A673 (cell line): ENCODE measurements around the gene CFAP161. TPM values are rescaled to one million over a fixed set of nuclear protein-coding genes. Genes with fewer than 3 reads are reported as not detected.

Experiments used
- BruUV-seq: library from RNA; stranded (reverse); fragments of 400-500 nt; replicated peaks from 2 replicates; lab custom pipeline; 2021; lab: Mats Ljungman, UMichigan
- CTCF ChIA-PET: fragments of 300-600 bp; sonication (Branson Sonifier 250); formaldehyde crosslinking; loops from one replicate; lab custom pipeline; 2022; ENCODE audit warnings: antibody characterized with exemption; lab: Charles Lee
- POLR2A ChIA-PET: fragments of 300-600 bp; sonication (Branson Sonifier 250); formaldehyde crosslinking; loops from one replicate; lab custom pipeline; 2022; ENCODE audit warnings: antibody characterized with exemption; ENCODE audit not compliant: low non-redundant PET; lab: Charles Lee
- DNase-seq: peaks from one replicate; pipeline ENCODE4 v3.0.0-alpha.2; 2015; ENCODE audit warnings: low spot score
- H3K27ac ChIP-seq: fragments of 200-600 bp; sonication (generic); 2 replicates; pipeline ENCODE4 v1.5.1; 2016; ENCODE audit warnings: mixed run types, low read depth, mild to moderate bottlenecking, mixed read lengths, antibody characterized with exemption, low read length; ENCODE audit not compliant: poor library complexity, severe bottlenecking
- H3K27me3 ChIP-seq: fragments of 200-600 bp; sonication (generic); replicated peaks from 2 replicates; pipeline ENCODE4 v1.6.1; 2017; ENCODE audit warnings: mixed run types, low read depth, mild to moderate bottlenecking, mixed read lengths, antibody characterized with exemption, low read length; ENCODE audit not compliant: insufficient read depth, poor library complexity
- H3K36me3 ChIP-seq: fragments of 200-600 bp; sonication (generic); 2 replicates; pipeline ENCODE4 v1.6.1; 2016; ENCODE audit warnings: mixed run types, mild to moderate bottlenecking, mixed read lengths, antibody characterized with exemption, low read length; ENCODE audit not compliant: insufficient read depth, poor library complexity, severe bottlenecking
- H3K4me1 ChIP-seq: fragments of 200-600 bp; sonication (generic); 2 replicates; pipeline ENCODE4 v1.6.1; 2017; ENCODE audit warnings: mixed run types, mild to moderate bottlenecking, mixed read lengths, antibody characterized with exemption, low read length; ENCODE audit not compliant: insufficient read depth, poor library complexity, severe bottlenecking
- H3K4me3 ChIP-seq: fragments of 200-600 bp; sonication (generic); 2 replicates; pipeline ENCODE4 v1.5.1; 2016; ENCODE audit warnings: low read depth, mixed run types, mild to moderate bottlenecking, mixed read lengths, low read length; ENCODE audit not compliant: poor library complexity, severe bottlenecking
- H3K9me3 ChIP-seq: fragments of 200-600 bp; sonication (generic); 2 replicates; pipeline ENCODE4 v1.6.1; 2016; ENCODE audit warnings: mixed run types, low read depth, mild to moderate bottlenecking, mixed read lengths, antibody characterized with exemption, low read length; ENCODE audit not compliant: poor library complexity, severe bottlenecking
- CTCF ChIP-seq: fragments of 300-800, 200-600 bp; sonication (generic); conservative IDR thresholded peaks from 2 replicates; pipeline ENCODE4 v1.5.1; 2017; ENCODE audit warnings: low read depth, mild to moderate bottlenecking, antibody characterized with exemption, low read length, moderate library complexity, mixed read lengths
- EZH2 ChIP-seq: fragments of 200-600 bp; sonication (generic); IDR thresholded peaks from 2 replicates; pipeline ENCODE4 v1.6.1; 2017; ENCODE audit warnings: borderline replicate concordance, low read depth, mild to moderate bottlenecking, mixed read lengths, antibody characterized with exemption, low read length; ENCODE audit not compliant: poor library complexity, severe bottlenecking
- intact Hi-C: fragments of 100-400 bp; cut with micrococcal nuclease; formaldehyde crosslinking; loops from one replicate; pipeline ENCODE4 v1.10.0; 2022; ENCODE audit not compliant: unreplicated experiment
- total RNA-seq: library from RNA; stranded (reverse); gene quantifications from 2 replicates; pipeline ENCODE4 v1.2.3, GENCODE V29; 2021

The CFAP161 gene
- total RNA-seq, 1 experiment from 2014 or later: 2.8 TPM

GRCh38 chr15:81191701-81192100 is 57.6 kb downstream of the CFAP161 start:
- H3K36me3 ChIP-seq: no peaks in the 10 kb centered on the region
- H3K9me3 ChIP-seq: no peaks in the 10 kb centered on the region
- H3K4me1 ChIP-seq: no peaks in the 10 kb centered on the region
- H3K27ac ChIP-seq: no peak overlapping the region
- H3K27me3 ChIP-seq: no peaks in the 10 kb centered on the region
- no TSS peak for BruUV-seq
- ChIA-PET POLR2A (no interaction called here), CTCF (no interaction called here)
- intact Hi-C loops: no loop called here
- TF ChIP-seq CTCF (no peak), EZH2 (no peak)
- no peak overlapping the region for H3K4me3 ChIP-seq
- no peak for DNase-seq

- H3K27ac ChIP-seq: no peak overlapping the region
- no peaks in the 10 kb centered on the region for H3K9me3 ChIP-seq
- intact Hi-C loops: no loop called here
- H3K27me3 ChIP-seq: no peaks in the 10 kb centered on the region
- no peak for DNase-seq
- BruUV-seq: no TSS peak
- ChIA-PET POLR2A (no interaction called here), CTCF (no interaction called here)
- no peaks in the 10 kb centered on the region for H3K36me3 ChIP-seq
- H3K4me3 ChIP-seq: no peak overlapping the region
- no peaks in the 10 kb centered on the region for H3K4me1 ChIP-seq
- TF ChIP-seq EZH2 (no peak), CTCF (no peak)
These were observed 60.7 kb downstream of the CFAP161 start for GRCh38 chr15:81194723-81195122.

GRCh38 chr15:81195339-81195864 is 61.3 kb downstream of the CFAP161 start:
- DNase-seq: peak; percentile 46
- CTCF ChIA-PET: no interaction called here
- intact Hi-C loops: no loop called here
- Histone ChIP-seq H3K27me3 (no peaks in the 10 kb centered on the region), H3K27ac (no peak overlapping the region), H3K36me3 (no peaks in the 10 kb centered on the region), H3K9me3 (no peaks in the 10 kb centered on the region), H3K4me3 (no peak overlapping the region), H3K4me1 (no peaks in the 10 kb centered on the region)
- BruUV-seq: no TSS peak
- TF ChIP-seq CTCF (no peak), EZH2 (no peak)
- POLR2A ChIA-PET: no interaction called here
